ENCODE data around the gene DNAAF1.
"Not testable (repeated sequence)": the region's sequence is repeated elsewhere in the genome, so short reads cannot be mapped to it uniquely, and the experiment has no call there.

The DNAAF1 gene

GRCh38 chr16:84184775-84185174 lies 39.7 kb downstream of the DNAAF1 start:
- DNase-seq (ENCODE audit: low read depth) = no peak

GRCh38 chr16:84186685-84187437 lies 41.8 kb downstream of the DNAAF1 start, which contains the start of gene TAF1C:
Gene TAF1C, minus strand, starts transcription at chr16:84187057. Its CDS starts 2,069 bp downstream, at chr16:84184988.
- peak; percentile 86 for DNase-seq (ENCODE audit: low read depth)

GRCh38 chr16:84190731-84191388 lies 45.8 kb downstream of the DNAAF1 start, which contains the start of gene ADAD2:
Gene ADAD2, plus strand, starts transcription at chr16:84191157. Its CDS starts 74 bp downstream, at chr16:84191231.
- no peak for DNase-seq (ENCODE audit: low read depth)

- DNase-seq (ENCODE audit: low read depth) = no peak
Measured at GRCh38 chr16:84191466-84191865, 46.4 kb downstream of the DNAAF1 start.

- no peak for DNase-seq (ENCODE audit: low read depth)
Measured at GRCh38 chr16:84193480-84193879, 48.4 kb downstream of the DNAAF1 start.

- DNase-seq (ENCODE audit: low read depth) = no peak
Measured at GRCh38 chr16:84194018-84194417, 48.9 kb downstream of the DNAAF1 start.

- no peak for DNase-seq (ENCODE audit: low read depth)
Measured at GRCh38 chr16:84194470-84195200, 49.5 kb downstream of the DNAAF1 start.

- DNase-seq (ENCODE audit: low read depth) = no peak
Measured at GRCh38 chr16:84195201-84196093, 50.3 kb downstream of the DNAAF1 start.

GRCh38 chr16:84196101-84196500 lies 51.0 kb downstream of the DNAAF1 start:
- no peak for DNase-seq (ENCODE audit: low read depth)

GRCh38 chr16:84196727-84197394 lies 51.8 kb downstream of the DNAAF1 start:
- no peak for DNase-seq (ENCODE audit: low read depth)

- no peak for DNase-seq (ENCODE audit: low read depth)
Measured at GRCh38 chr16:84197466-84198128, 52.5 kb downstream of the DNAAF1 start.

GRCh38 chr16:84198401-84198800 lies 53.3 kb downstream of the DNAAF1 start:
- no peak for DNase-seq (ENCODE audit: low read depth)

GRCh38 chr16:84199097-84199496 lies 54.0 kb downstream of the DNAAF1 start:
- DNase-seq (ENCODE audit: low read depth) = no peak

- no peak for DNase-seq (ENCODE audit: low read depth)
Measured at GRCh38 chr16:84199861-84200260, 54.8 kb downstream of the DNAAF1 start.

- not testable (repeated sequence) for DNase-seq (ENCODE audit: low read depth)
Measured at GRCh38 chr16:84204551-84204950, 59.4 kb downstream of the DNAAF1 start.

- DNase-seq (ENCODE audit: low read depth) = not testable (repeated sequence)
Measured at GRCh38 chr16:84205123-84205522, 60.0 kb downstream of the DNAAF1 start.

- no peak for DNase-seq (ENCODE audit: low read depth)
Measured at GRCh38 chr16:84205976-84206691, 61.0 kb downstream of the DNAAF1 start.

- no peak for DNase-seq (ENCODE audit: low read depth)
Measured at GRCh38 chr16:84207251-84207650, 62.1 kb downstream of the DNAAF1 start.

- no peak for DNase-seq (ENCODE audit: low read depth)
Measured at GRCh38 chr16:84207879-84208278, 62.8 kb downstream of the DNAAF1 start.

- DNase-seq (ENCODE audit: low read depth) = no peak
Measured at GRCh38 chr16:84209989-84210388, 64.9 kb downstream of the DNAAF1 start.
